Measurements from ENCODE around the gene GXYLT1. TPM values are rescaled to one million over a fixed set of nuclear protein-coding genes. Genes with fewer than 3 reads are reported as not detected.

GXYLT1 gene
- total RNA-seq, 1 donor from 2014 or later = 39.8 TPM

DNA sequence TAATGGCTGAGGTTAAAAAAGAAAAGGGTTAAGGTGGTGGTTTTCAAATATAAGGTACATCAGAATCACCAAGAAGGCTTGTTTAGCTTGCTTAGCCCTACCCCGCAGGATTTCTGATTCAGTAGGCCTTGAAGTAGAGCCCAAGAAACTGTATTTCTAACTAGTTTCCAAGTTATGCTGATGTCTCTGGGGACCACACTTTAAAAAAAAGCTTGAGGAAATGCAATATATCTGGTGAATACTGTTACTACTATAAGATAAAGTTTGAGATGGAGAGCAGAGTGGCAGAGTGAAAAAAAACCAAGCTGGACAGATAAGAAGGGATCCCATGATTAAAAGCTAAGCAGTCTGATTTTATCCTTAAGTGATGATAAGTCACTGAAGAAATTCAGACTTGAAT lies 18.3 kb upstream of the GXYLT1 start:
- TF ChIP-seq, protein P1, sequence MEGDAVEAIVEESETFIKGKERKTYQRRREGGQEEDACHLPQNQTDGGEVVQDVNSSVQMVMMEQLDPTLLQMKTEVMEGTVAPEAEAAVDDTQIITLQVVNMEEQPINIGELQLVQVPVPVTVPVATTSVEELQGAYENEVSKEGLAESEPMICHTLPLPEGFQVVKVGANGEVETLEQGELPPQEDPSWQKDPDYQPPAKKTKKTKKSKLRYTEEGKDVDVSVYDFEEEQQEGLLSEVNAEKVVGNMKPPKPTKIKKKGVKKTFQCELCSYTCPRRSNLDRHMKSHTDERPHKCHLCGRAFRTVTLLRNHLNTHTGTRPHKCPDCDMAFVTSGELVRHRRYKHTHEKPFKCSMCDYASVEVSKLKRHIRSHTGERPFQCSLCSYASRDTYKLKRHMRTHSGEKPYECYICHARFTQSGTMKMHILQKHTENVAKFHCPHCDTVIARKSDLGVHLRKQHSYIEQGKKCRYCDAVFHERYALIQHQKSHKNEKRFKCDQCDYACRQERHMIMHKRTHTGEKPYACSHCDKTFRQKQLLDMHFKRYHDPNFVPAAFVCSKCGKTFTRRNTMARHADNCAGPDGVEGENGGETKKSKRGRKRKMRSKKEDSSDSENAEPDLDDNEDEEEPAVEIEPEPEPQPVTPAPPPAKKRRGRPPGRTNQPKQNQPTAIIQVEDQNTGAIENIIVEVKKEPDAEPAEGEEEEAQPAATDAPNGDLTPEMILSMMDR (IDR thresholded peaks at IDR 0.05; ENCODE audit: unreplicated experiment) = no peak
- no peaks in the 10 kb centered on the region for H3K27me3 Mint-ChIP-seq (ENCODE audit: low read depth)
- no peak overlapping the region for H3K4me3 Mint-ChIP-seq
- H3K9me3 Mint-ChIP-seq = peaks cover 5% of the 10 kb centered on the region
- H3K36me3 Mint-ChIP-seq = peaks cover 18% of the 10 kb centered on the region
- peak overlapping the region; percentile 15 for H3K27ac Mint-ChIP-seq
- no peak for DNase-seq (ENCODE audit: low spot score in 2 of 2, unreplicated experiment in 2 of 2)
- H3K4me1 Mint-ChIP-seq = peaks cover 24% of the 10 kb centered on the region

- TF ChIP-seq, protein P1 (IDR thresholded peaks at IDR 0.05; ENCODE audit: unreplicated experiment) = no peak
- H3K4me3 Mint-ChIP-seq = no peak overlapping the region
- peaks cover 5% of the 10 kb centered on the region for H3K9me3 Mint-ChIP-seq
- H3K36me3 Mint-ChIP-seq = peaks cover 21% of the 10 kb centered on the region
- no peak for DNase-seq (ENCODE audit: low spot score in 2 of 2, unreplicated experiment in 2 of 2)
- H3K4me1 Mint-ChIP-seq = peaks cover 24% of the 10 kb centered on the region
- H3K27ac Mint-ChIP-seq = no peak overlapping the region
- no peaks in the 10 kb centered on the region for H3K27me3 Mint-ChIP-seq (ENCODE audit: low read depth)
Observed at GRCh38 chr12:42162193-42162592, 17.5 kb upstream of the GXYLT1 start.

DNA sequence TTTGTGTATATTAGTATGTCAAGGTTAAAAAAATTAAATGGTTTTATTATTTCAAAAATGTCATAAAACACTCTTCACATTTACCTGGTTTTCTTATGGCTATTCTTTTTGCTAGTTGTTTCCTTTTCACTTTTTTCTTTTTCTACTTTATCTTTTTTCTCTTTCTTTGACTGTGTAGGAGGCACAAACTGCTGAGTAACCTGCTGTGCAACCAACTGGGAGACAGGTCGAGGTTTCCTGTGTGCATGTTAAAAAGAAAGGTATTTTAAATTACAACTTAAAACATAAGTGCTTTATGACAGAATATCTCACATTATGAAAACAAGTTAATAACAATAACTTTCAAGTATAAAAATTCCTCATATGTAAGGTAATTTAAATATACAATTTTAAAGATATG lies 16.9 kb upstream of the GXYLT1 start:
- Mint-ChIP-seq H3K27ac (peak overlapping the region; percentile 44), H3K36me3 (peaks cover 20% of the 10 kb centered on the region), H3K4me3 (no peak overlapping the region), H3K4me1 (peaks cover 24% of the 10 kb centered on the region), H3K27me3 (ENCODE audit: low read depth) (no peaks in the 10 kb centered on the region), H3K9me3 (peaks cover 5% of the 10 kb centered on the region)
- no peak for DNase-seq (ENCODE audit: low spot score in 2 of 2, unreplicated experiment in 2 of 2)
- TF ChIP-seq, protein P1 (IDR thresholded peaks at IDR 0.05; ENCODE audit: unreplicated experiment) = no peak

DNA sequence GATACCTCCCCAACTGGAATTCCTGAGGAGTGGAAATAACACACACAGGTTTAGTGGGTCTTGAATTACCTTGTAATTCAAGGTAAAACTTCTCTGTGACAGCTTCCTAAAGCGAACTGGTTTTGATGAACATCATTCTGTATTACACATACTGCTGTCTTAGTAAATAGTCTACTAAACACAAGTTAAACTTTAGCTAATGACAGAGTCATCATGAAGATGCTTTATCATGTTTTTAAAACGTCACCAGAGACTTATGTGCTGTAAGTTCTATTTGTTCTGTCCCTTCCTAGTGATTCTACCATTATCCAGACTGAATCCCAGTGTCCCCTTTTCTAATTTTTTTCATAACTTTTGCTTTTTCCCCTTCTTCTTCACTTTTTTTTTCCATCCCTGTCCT lies 11.6 kb upstream of the GXYLT1 start:
- Mint-ChIP-seq H3K27ac (no peak overlapping the region), H3K9me3 (peaks cover 12% of the 10 kb centered on the region), H3K36me3 (peaks cover 18% of the 10 kb centered on the region), H3K27me3 (ENCODE audit: low read depth) (no peaks in the 10 kb centered on the region), H3K4me3 (no peak overlapping the region), H3K4me1 (peaks cover 2% of the 10 kb centered on the region)
- TF ChIP-seq, protein P1 (IDR thresholded peaks at IDR 0.05; ENCODE audit: unreplicated experiment) = no peak
- no peak for DNase-seq (ENCODE audit: low spot score in 2 of 2, unreplicated experiment in 2 of 2)

DNA sequence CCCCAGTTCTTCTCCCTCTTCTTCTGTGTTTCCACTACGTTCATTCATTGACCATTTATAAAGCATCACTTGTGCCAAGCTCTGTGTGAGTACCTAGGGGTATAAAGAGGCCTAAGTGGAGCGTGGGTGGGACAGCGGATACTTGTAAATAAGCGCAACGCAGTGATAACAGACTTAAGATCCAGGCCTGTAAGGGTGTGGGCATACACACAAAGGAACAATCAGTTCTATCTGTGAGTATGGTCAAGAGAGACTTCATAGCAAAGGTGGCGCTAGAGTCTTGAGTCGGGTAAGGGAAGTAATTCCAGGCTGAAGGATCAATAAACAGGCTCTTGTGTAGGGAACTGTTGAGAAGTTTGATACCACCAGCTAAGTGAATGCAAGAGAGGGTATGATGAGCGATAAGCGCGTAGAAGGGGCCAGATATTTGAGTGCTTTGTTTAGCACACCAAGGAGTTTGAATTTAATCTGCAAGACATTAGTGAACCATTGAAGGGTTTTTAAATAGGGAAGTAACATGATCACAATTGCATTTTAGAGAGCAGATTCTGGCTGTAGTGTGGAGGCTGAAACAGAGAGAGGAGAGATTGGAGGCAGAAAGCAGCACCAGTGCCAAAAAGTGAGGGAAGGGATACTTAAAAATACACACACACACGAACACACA lies 1.0 kb upstream of the GXYLT1 start:
- H3K27me3 Mint-ChIP-seq (ENCODE audit: low read depth) = no peaks in the 10 kb centered on the region
- H3K9me3 Mint-ChIP-seq = no peaks in the 10 kb centered on the region
- H3K27ac Mint-ChIP-seq = peak overlapping the region; percentile 68
- no peak for DNase-seq (ENCODE audit: low spot score in 2 of 2, unreplicated experiment in 2 of 2)
- TF ChIP-seq, protein P1 (IDR thresholded peaks at IDR 0.05; ENCODE audit: unreplicated experiment) = no peak
- H3K4me3 Mint-ChIP-seq = peak overlapping the region; percentile 74
- no peaks in the 10 kb centered on the region for H3K36me3 Mint-ChIP-seq
- H3K4me1 Mint-ChIP-seq = peaks cover 25% of the 10 kb centered on the region
